ENCODE results near the gene SIK2. TPM values are rescaled to one million over a fixed set of nuclear protein-coding genes. Genes with fewer than 3 reads are reported as not detected.

SIK2 gene
- total and polyA plus RNA-seq, 2 donors (not counting 1 experiment from before 2014, with no cell fraction given), result 4.9 to 21.8 TPM

DNA sequence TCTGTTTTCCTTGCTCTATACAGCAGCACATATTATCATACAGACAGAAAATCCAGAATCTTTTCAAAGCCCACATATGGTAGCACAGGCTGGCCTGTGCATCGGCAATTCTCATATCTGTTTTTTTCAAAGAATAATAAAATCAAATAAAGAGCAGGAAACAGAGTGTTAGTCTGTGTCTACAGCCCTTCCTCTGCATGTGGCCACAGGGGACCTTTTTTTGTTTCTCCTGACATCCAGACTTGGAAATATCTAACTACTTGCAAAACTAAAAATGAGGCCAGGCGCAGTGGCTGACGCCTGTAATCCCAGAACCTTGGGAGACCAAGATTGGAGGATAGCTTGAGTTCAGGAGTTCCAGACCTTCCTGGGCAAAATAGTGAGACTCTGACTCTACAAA is 41.4 kb upstream of the SIK2 start:
- intact Hi-C loops (cut with micrococcal nuclease), result no loop called here
- Histone ChIP-seq H4K20me1 (ENCODE audit: control insufficient read depth, insufficient read depth, low read length, poor library complexity, severe bottlenecking) (no peaks in the 10 kb centered on the region), H3K27ac (ENCODE audit: low read length in 2 of 2) (no peak overlapping the region), H3K27me3 (replicated peaks in 1 of 4; ENCODE audit: control extremely low read depth in 1 of 4, control insufficient read depth in 3 of 4, insufficient read depth in 4 of 4, low read length in 3 of 4) (peaks cover 0 to 1% (median 0%) of the 10 kb centered on the region in 4 experiments), H3K9me3 (ENCODE audit: control extremely low read depth in 1 of 3, control insufficient read depth in 2 of 3, insufficient read depth in 1 of 3, low read length in 2 of 3) (peaks cover 0 to 7% (median 7%) of the 10 kb centered on the region in 3 donors), H3K4me2 (replicated peaks; ENCODE audit: low read depth, low read length, poor library complexity, severe bottlenecking) (no peak overlapping the region), H3K79me2 (ENCODE audit: control insufficient read depth, insufficient read depth, low read length) (no peaks in the 10 kb centered on the region), H3K9ac (ENCODE audit: low read length) (no peak overlapping the region), H3K4me1 (ENCODE audit: control insufficient read depth in 2 of 2, insufficient read depth in 2 of 2, low read length in 2 of 2) (no peaks in the 10 kb centered on the region), H3K36me3 (replicated peaks in 1 of 2; ENCODE audit: control extremely low read depth in 1 of 2, control insufficient read depth in 1 of 2, extremely low read depth in 1 of 2, insufficient read depth in 2 of 2, low read length in 1 of 2) (no peaks in the 10 kb centered on the region), H3K4me3 (ENCODE audit: control extremely low read depth in 1 of 5, extremely low read depth in 1 of 5, insufficient read depth in 1 of 5, low read depth in 2 of 5, low read length in 4 of 5) (no peak overlapping the region), H2AFZ (ENCODE audit: insufficient read depth, low read depth, low read length, poor library complexity, severe bottlenecking) (no peak overlapping the region)
- H3K27ac Mint-ChIP-seq, result no peak overlapping the region
- H3K9me3 Mint-ChIP-seq (ENCODE audit: insufficient read depth), result peaks cover 5% of the 10 kb centered on the region
- CTCF ChIA-PET, result interaction anchor here (1.2 to 5.1 kb wide), 3 partner anchors 26 to 280 kb away, joined by 5 to 39 read pairs (median 16); no protein-coding TSS in a partner anchor
- H3K27me3 Mint-ChIP-seq, result peaks cover 12% of the 10 kb centered on the region
- no peak overlapping the region for H3K4me3 Mint-ChIP-seq
- H3K4me1 Mint-ChIP-seq, result no peaks in the 10 kb centered on the region
- ATAC-seq (ENCODE audit: low read depth) (no peak), DNase-seq (no peak)
- POLR2A ChIA-PET, result no interaction called here
- TF ChIP-seq, protein P1, sequence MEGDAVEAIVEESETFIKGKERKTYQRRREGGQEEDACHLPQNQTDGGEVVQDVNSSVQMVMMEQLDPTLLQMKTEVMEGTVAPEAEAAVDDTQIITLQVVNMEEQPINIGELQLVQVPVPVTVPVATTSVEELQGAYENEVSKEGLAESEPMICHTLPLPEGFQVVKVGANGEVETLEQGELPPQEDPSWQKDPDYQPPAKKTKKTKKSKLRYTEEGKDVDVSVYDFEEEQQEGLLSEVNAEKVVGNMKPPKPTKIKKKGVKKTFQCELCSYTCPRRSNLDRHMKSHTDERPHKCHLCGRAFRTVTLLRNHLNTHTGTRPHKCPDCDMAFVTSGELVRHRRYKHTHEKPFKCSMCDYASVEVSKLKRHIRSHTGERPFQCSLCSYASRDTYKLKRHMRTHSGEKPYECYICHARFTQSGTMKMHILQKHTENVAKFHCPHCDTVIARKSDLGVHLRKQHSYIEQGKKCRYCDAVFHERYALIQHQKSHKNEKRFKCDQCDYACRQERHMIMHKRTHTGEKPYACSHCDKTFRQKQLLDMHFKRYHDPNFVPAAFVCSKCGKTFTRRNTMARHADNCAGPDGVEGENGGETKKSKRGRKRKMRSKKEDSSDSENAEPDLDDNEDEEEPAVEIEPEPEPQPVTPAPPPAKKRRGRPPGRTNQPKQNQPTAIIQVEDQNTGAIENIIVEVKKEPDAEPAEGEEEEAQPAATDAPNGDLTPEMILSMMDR (IDR thresholded peaks at IDR 0.05), result no peak
- TF ChIP-seq EZH2 (IDR thresholded peaks at IDR 0.05; ENCODE audit: borderline replicate concordance, insufficient read depth, low read depth, low read length, poor library complexity, severe bottlenecking), result no peak
- 95% methylated on average over 2 of the region's 3 CpGs for WGBS (ENCODE audit: insufficient coverage)

DNA sequence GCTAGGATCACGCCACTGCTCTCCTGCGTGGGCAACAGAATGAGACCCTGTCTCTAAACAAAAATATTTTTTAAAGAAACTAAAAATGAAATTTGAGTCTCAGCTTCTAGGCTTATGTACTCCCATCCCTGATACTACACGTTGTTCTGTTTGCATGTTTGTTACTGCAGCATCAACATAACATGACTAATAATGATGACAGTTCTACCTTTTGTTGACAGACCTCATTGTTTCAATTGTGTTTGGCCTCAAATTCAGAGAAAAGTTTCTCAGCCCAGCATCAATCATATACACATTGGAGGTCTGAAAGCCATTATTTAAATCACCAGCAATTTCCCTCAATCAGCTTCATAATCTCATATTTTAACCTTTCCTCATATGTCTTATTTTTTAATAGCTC is 40.9 kb upstream of the SIK2 start:
- H3K4me3 Mint-ChIP-seq, result no peak overlapping the region
- Histone ChIP-seq H3K27ac (ENCODE audit: low read length in 2 of 2) (no peak overlapping the region), H3K4me2 (replicated peaks; ENCODE audit: low read depth, low read length, poor library complexity, severe bottlenecking) (no peak overlapping the region), H3K4me3 (ENCODE audit: control extremely low read depth in 1 of 5, extremely low read depth in 1 of 5, insufficient read depth in 1 of 5, low read depth in 2 of 5, low read length in 4 of 5) (no peak overlapping the region), H3K4me1 (ENCODE audit: control insufficient read depth in 2 of 2, insufficient read depth in 2 of 2, low read length in 2 of 2) (no peaks in the 10 kb centered on the region), H3K9me3 (ENCODE audit: control extremely low read depth in 1 of 3, control insufficient read depth in 2 of 3, insufficient read depth in 1 of 3, low read length in 2 of 3) (peaks cover 0 to 2% (median 1%) of the 10 kb centered on the region in 3 donors), H4K20me1 (ENCODE audit: control insufficient read depth, insufficient read depth, low read length, poor library complexity, severe bottlenecking) (no peaks in the 10 kb centered on the region), H3K9ac (ENCODE audit: low read length) (no peak overlapping the region), H3K79me2 (ENCODE audit: control insufficient read depth, insufficient read depth, low read length) (no peaks in the 10 kb centered on the region), H3K27me3 (replicated peaks in 1 of 4; ENCODE audit: control extremely low read depth in 1 of 4, control insufficient read depth in 3 of 4, insufficient read depth in 4 of 4, low read length in 3 of 4) (no peaks in the 10 kb centered on the region), H3K36me3 (replicated peaks in 1 of 2; ENCODE audit: control extremely low read depth in 1 of 2, control insufficient read depth in 1 of 2, extremely low read depth in 1 of 2, insufficient read depth in 2 of 2, low read length in 1 of 2) (no peaks in the 10 kb centered on the region), H2AFZ (ENCODE audit: insufficient read depth, low read depth, low read length, poor library complexity, severe bottlenecking) (no peak overlapping the region)
- CTCF ChIA-PET, result interaction anchor here (1.2 to 5.1 kb wide), 4 partner anchors 9 to 279 kb away, joined by 5 to 39 read pairs (median 10); no protein-coding TSS in a partner anchor
- ATAC-seq (ENCODE audit: low read depth), result no peak
- peaks cover 5% of the 10 kb centered on the region for H3K9me3 Mint-ChIP-seq (ENCODE audit: insufficient read depth)
- WGBS (ENCODE audit: insufficient coverage), result no CpG with 5 or more reads among the region's 3 CpGs
- H3K4me1 Mint-ChIP-seq, result no peaks in the 10 kb centered on the region
- H3K27me3 Mint-ChIP-seq, result peaks cover 12% of the 10 kb centered on the region
- POLR2A ChIA-PET, result no interaction called here
- H3K27ac Mint-ChIP-seq, result no peak overlapping the region
- no peak for DNase-seq
- intact Hi-C loops (cut with micrococcal nuclease), result no loop called here
- no peak for TF ChIP-seq EZH2 (IDR thresholded peaks at IDR 0.05; ENCODE audit: borderline replicate concordance, insufficient read depth, low read depth, low read length, poor library complexity, severe bottlenecking)
- TF ChIP-seq, protein P1 (IDR thresholded peaks at IDR 0.05), result no peak
